C4-2B (cell line): ENCODE data around the gene POLK.
"Not testable (repeated sequence)": the region's sequence is repeated elsewhere in the genome, so short reads cannot be mapped to it uniquely, and the experiment has no call there.

Experiments used
- CTCF ChIP-seq: fragments of 450-650 bp; conservative IDR thresholded peaks from 2 replicates; pipeline ENCODE4 v1.5.1; 2017; ENCODE audit warnings: mild to moderate bottlenecking
- ZFX ChIP-seq: fragments of 450-650 bp; IDR thresholded peaks from 2 replicates; pipeline ENCODE4 v1.6.1; 2017

GRCh38 chr5:75489847-75490246 lies 21.8 kb upstream of the POLK start:
- TF ChIP-seq CTCF, ZFX: not testable (repeated sequence)
